ENCODE data around the gene PLEKHA8. TPM values are rescaled to one million over a fixed set of nuclear protein-coding genes. Genes with fewer than 3 reads are reported as not detected.
A peak's percentile ranks its signal among the peaks of the same experiment; 100 is the strongest.

Gene PLEKHA8
- total RNA-seq, 1 donor from 2014 or later = 62.1 TPM

DNA sequence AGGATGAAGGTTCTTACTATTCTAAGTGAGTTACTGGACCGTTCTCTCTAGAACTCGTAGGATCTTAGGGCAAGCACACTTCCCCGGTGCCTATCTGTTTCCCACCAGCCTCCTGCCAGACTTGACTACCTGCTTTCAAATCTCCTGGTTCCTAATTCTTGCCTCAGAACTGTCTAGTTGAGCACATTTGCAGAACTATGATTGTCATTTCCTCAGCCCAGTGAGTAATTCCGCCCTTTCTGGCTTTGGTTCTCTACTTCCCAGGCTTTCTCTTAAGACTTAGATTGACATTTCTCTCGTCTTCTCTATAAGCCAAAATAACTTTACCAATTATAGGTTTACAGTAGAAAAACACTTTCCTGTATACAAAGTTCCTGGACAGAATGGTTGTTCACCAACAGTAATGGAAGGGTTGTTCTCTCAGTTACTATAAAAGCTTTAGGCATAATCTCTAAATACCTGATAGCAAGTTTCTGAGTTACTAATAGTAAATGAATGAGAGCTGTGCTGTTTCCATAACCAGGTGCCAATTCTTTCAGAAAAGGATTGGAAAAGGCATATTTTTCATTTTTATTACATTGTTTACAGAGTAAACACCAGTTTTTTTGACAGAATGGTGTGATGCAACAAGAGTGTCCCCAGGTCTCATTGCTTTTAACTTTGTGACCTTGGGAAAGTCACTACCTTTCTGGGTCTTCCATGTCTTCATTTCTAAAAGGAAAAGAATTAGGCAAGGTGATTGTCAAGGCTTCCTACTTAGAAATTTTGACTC is 41.1 kb downstream of the PLEKHA8 start:
- H3K27ac Mint-ChIP-seq = no peak overlapping the region
- H3K36me3 Mint-ChIP-seq (ENCODE audit: insufficient read depth) = peaks cover 10% of the 10 kb centered on the region
- H3K27me3 Mint-ChIP-seq = no peaks in the 10 kb centered on the region
- H3K4me3 Mint-ChIP-seq (ENCODE audit: low read depth) = no peak overlapping the region
- DNase-seq (ENCODE audit: low spot score, unreplicated experiment) = no peak
- H3K4me1 Mint-ChIP-seq (ENCODE audit: low read depth) = peaks cover 2% of the 10 kb centered on the region
- no peaks in the 10 kb centered on the region for H3K9me3 Mint-ChIP-seq (ENCODE audit: low read depth)
- TF ChIP-seq, protein P1, sequence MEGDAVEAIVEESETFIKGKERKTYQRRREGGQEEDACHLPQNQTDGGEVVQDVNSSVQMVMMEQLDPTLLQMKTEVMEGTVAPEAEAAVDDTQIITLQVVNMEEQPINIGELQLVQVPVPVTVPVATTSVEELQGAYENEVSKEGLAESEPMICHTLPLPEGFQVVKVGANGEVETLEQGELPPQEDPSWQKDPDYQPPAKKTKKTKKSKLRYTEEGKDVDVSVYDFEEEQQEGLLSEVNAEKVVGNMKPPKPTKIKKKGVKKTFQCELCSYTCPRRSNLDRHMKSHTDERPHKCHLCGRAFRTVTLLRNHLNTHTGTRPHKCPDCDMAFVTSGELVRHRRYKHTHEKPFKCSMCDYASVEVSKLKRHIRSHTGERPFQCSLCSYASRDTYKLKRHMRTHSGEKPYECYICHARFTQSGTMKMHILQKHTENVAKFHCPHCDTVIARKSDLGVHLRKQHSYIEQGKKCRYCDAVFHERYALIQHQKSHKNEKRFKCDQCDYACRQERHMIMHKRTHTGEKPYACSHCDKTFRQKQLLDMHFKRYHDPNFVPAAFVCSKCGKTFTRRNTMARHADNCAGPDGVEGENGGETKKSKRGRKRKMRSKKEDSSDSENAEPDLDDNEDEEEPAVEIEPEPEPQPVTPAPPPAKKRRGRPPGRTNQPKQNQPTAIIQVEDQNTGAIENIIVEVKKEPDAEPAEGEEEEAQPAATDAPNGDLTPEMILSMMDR (IDR thresholded peaks at IDR 0.05; ENCODE audit: unreplicated experiment) = no peak

DNA sequence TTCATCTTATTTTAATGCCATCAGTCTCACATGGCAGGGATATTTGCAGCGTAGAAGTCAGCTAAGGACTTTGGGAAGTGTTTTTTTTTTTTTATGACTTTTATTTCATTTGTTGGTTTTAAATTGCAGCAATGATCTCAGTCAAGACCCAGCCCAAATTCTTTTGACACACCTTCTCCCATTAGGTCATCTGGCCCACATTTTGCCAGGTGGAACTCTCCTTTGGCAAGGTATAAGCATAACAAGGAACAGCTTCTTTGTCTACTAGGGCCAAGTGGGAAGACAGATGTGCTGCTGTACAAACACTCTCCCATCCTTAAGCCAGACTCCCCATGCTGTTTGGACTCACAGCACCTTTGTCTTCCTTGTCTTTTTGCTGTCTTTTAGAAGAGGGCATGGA is 41.8 kb downstream of the PLEKHA8 start:
- Mint-ChIP-seq H3K9me3 (ENCODE audit: low read depth) (no peaks in the 10 kb centered on the region), H3K4me1 (ENCODE audit: low read depth) (peaks cover 2% of the 10 kb centered on the region), H3K27ac (no peak overlapping the region), H3K27me3 (no peaks in the 10 kb centered on the region), H3K4me3 (ENCODE audit: low read depth) (no peak overlapping the region), H3K36me3 (ENCODE audit: insufficient read depth) (peaks cover 10% of the 10 kb centered on the region)
- TF ChIP-seq, protein P1 (IDR thresholded peaks at IDR 0.05; ENCODE audit: unreplicated experiment) = no peak
- DNase-seq (ENCODE audit: low spot score, unreplicated experiment) = no peak

DNA sequence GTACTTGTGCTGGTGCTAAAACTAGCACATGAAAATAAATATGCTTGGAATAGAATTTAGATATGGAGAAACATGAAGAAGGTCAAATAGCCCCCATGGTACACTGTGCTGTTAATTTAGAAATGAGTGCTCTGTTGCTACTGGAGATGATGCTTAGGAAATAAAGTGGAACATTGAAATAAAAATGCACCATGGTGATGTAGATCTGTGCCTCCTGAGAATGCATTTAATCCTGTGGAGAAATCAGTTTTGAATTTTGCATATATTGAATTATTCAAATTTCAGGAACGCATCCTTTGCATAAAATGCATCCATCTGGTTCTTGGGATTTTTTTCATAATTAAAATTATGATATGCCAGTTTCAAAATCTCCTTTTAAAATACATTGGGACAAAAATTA is 44.5 kb downstream of the PLEKHA8 start:
- Mint-ChIP-seq H3K9me3 (ENCODE audit: low read depth) (no peaks in the 10 kb centered on the region), H3K27ac (no peak overlapping the region), H3K4me1 (ENCODE audit: low read depth) (peaks cover 12% of the 10 kb centered on the region), H3K27me3 (no peaks in the 10 kb centered on the region), H3K4me3 (ENCODE audit: low read depth) (no peak overlapping the region), H3K36me3 (ENCODE audit: insufficient read depth) (peaks cover 7% of the 10 kb centered on the region)
- DNase-seq (ENCODE audit: low spot score, unreplicated experiment) = no peak
- TF ChIP-seq, protein P1 (IDR thresholded peaks at IDR 0.05; ENCODE audit: unreplicated experiment) = no peak

DNA sequence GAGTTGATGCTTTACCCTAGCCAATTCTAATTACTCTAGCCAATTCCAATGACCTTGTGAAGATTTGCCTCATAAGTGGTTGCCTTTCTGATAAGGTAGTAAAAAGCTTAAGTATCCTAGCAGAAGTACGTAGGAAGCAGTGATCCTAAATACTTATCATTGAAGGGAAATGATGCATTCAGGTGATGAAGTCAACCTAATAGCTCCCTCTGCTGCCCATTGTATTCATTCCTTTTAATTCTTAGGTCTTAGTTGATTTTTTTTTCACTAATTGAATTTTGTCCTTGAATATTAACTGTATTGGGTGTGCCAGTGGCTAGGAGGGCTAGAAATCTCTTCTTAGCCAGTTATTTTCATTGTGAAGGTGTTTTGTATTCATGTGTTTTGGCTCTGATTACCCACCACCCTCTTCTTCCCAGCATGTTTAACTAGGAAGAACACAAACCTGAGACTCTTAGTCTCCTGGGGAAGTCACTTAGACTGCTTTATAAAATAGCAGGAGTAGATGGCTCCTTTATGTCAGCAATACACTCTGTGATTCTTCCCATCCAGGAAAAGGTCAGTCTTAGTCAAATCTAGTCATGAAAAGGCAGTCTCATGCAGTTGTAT is 46.3 kb downstream of the PLEKHA8 start:
- Mint-ChIP-seq H3K9me3 (ENCODE audit: low read depth) (no peaks in the 10 kb centered on the region), H3K27me3 (no peaks in the 10 kb centered on the region), H3K36me3 (ENCODE audit: insufficient read depth) (peaks cover 12% of the 10 kb centered on the region), H3K27ac (no peak overlapping the region), H3K4me3 (ENCODE audit: low read depth) (no peak overlapping the region), H3K4me1 (ENCODE audit: low read depth) (peaks cover 12% of the 10 kb centered on the region)
- TF ChIP-seq, protein P1 (IDR thresholded peaks at IDR 0.05; ENCODE audit: unreplicated experiment) = peak; percentile 58
- no peak for DNase-seq (ENCODE audit: low spot score, unreplicated experiment)

DNA sequence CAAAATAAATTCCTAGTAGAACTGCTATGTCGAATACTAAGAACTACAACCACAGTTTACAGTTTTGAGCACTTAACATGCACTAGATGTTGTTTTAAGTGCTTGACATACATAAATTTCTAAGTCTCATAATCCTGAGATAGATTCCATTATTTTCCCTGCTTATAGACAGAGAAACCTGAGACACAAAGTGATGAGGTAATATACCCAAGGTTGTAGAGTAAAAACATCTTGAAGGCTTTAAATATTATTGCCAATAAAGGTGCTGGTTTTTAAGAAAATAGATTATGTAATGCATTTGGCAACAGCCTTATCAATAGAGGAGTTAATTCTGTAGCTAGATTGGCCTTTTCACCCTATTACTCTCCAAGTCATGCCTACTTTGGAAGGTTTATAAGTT is 48.2 kb downstream of the PLEKHA8 start:
- no peak for DNase-seq (ENCODE audit: low spot score, unreplicated experiment)
- no peak overlapping the region for H3K27ac Mint-ChIP-seq
- H3K27me3 Mint-ChIP-seq = no peaks in the 10 kb centered on the region
- TF ChIP-seq, protein P1 (IDR thresholded peaks at IDR 0.05; ENCODE audit: unreplicated experiment) = no peak
- H3K4me3 Mint-ChIP-seq (ENCODE audit: low read depth) = no peak overlapping the region
- H3K4me1 Mint-ChIP-seq (ENCODE audit: low read depth) = peaks cover 12% of the 10 kb centered on the region
- peaks cover 18% of the 10 kb centered on the region for H3K36me3 Mint-ChIP-seq (ENCODE audit: insufficient read depth)
- no peaks in the 10 kb centered on the region for H3K9me3 Mint-ChIP-seq (ENCODE audit: low read depth)
